ENCODE results near the gene FZD10. TPM values are rescaled to one million over a fixed set of nuclear protein-coding genes. Genes with fewer than 3 reads are reported as not detected.

FZD10 gene
- total RNA-seq, 1 experiment from 2014 or later, result not detected

GRCh38 chr12:130158754-130159059 lies 3.6 kb upstream of the FZD10 start:
- TF ChIP-seq CTCF (conservative IDR thresholded peaks at IDR 0.05) (no peak), EZH2 (IDR thresholded peaks at IDR 0.05; ENCODE audit: low read depth) (no peak)
- no peaks in the 10 kb centered on the region for H3F3A ChIP-seq (ENCODE audit: insufficient read depth, low read depth)
- H3K4me2 ChIP-seq, result no peak overlapping the region
- H3K4me3 ChIP-seq, result no peak overlapping the region
- no peak overlapping the region for H2AFZ ChIP-seq
- peaks cover 54% of the 10 kb centered on the region for H3K27me3 ChIP-seq (ENCODE audit: insufficient read depth, low read depth)
- ChIA-PET CTCF (no interaction called here), POLR2A (ENCODE audit: unreplicated experiment) (no interaction called here)
- H3K27ac ChIP-seq, result no peak overlapping the region
- BruUV-seq (replicated peaks), result no TSS peak
- DNase-seq, result no peak
- no peaks in the 10 kb centered on the region for H4K20me1 ChIP-seq (ENCODE audit: insufficient read depth)
- H3K36me3 ChIP-seq (ENCODE audit: low read depth), result no peaks in the 10 kb centered on the region
- no peaks in the 10 kb centered on the region for H3K9me2 ChIP-seq (ENCODE audit: insufficient read depth)
- H3K9me3 ChIP-seq (ENCODE audit: insufficient read depth, low read depth), result no peaks in the 10 kb centered on the region
- no peaks in the 10 kb centered on the region for H3K79me2 ChIP-seq (ENCODE audit: low read depth)
- no peaks in the 10 kb centered on the region for H3K4me1 ChIP-seq (replicated peaks; ENCODE audit: insufficient read depth)
- intact Hi-C loops (cut with micrococcal nuclease; ENCODE audit: unreplicated experiment), result no loop called here

GRCh38 chr12:130160306-130160705 lies 2.0 kb upstream of the FZD10 start:
- no peaks in the 10 kb centered on the region for H3K9me2 ChIP-seq (ENCODE audit: insufficient read depth)
- H3F3A ChIP-seq (ENCODE audit: insufficient read depth, low read depth), result no peaks in the 10 kb centered on the region
- no peak overlapping the region for H3K27ac ChIP-seq
- no peak overlapping the region for H2AFZ ChIP-seq
- no peaks in the 10 kb centered on the region for H3K36me3 ChIP-seq (ENCODE audit: low read depth)
- DNase-seq, result no peak
- H3K4me2 ChIP-seq, result no peak overlapping the region
- no peak for TF ChIP-seq CTCF (conservative IDR thresholded peaks at IDR 0.05)
- no peak for TF ChIP-seq EZH2 (IDR thresholded peaks at IDR 0.05; ENCODE audit: low read depth)
- H3K9me3 ChIP-seq (ENCODE audit: insufficient read depth, low read depth), result no peaks in the 10 kb centered on the region
- ChIA-PET CTCF (no interaction called here), POLR2A (ENCODE audit: unreplicated experiment) (no interaction called here)
- H3K4me1 ChIP-seq (replicated peaks; ENCODE audit: insufficient read depth), result no peaks in the 10 kb centered on the region
- H3K4me3 ChIP-seq, result no peak overlapping the region
- H3K79me2 ChIP-seq (ENCODE audit: low read depth), result no peaks in the 10 kb centered on the region
- peaks cover 43% of the 10 kb centered on the region for H3K27me3 ChIP-seq (ENCODE audit: insufficient read depth, low read depth)
- intact Hi-C loops (cut with micrococcal nuclease; ENCODE audit: unreplicated experiment), result no loop called here
- BruUV-seq (replicated peaks), result no TSS peak
- H4K20me1 ChIP-seq (ENCODE audit: insufficient read depth), result no peaks in the 10 kb centered on the region

GRCh38 chr12:130160711-130161231 lies 1.5 kb upstream of the FZD10 start:
- DNase-seq, result no peak
- no peak for TF ChIP-seq CTCF (conservative IDR thresholded peaks at IDR 0.05)
- no peak for TF ChIP-seq EZH2 (IDR thresholded peaks at IDR 0.05; ENCODE audit: low read depth)
- intact Hi-C loops (cut with micrococcal nuclease; ENCODE audit: unreplicated experiment), result no loop called here
- H3K4me2 ChIP-seq, result no peak overlapping the region
- no peaks in the 10 kb centered on the region for H3K9me3 ChIP-seq (ENCODE audit: insufficient read depth, low read depth)
- no peak overlapping the region for H2AFZ ChIP-seq
- ChIA-PET CTCF (no interaction called here), POLR2A (ENCODE audit: unreplicated experiment) (no interaction called here)
- H3K4me3 ChIP-seq, result no peak overlapping the region
- H3K4me1 ChIP-seq (replicated peaks; ENCODE audit: insufficient read depth), result no peaks in the 10 kb centered on the region
- H4K20me1 ChIP-seq (ENCODE audit: insufficient read depth), result no peaks in the 10 kb centered on the region
- no peaks in the 10 kb centered on the region for H3K79me2 ChIP-seq (ENCODE audit: low read depth)
- no TSS peak for BruUV-seq (replicated peaks)
- H3F3A ChIP-seq (ENCODE audit: insufficient read depth, low read depth), result no peaks in the 10 kb centered on the region
- H3K36me3 ChIP-seq (ENCODE audit: low read depth), result no peaks in the 10 kb centered on the region
- H3K27ac ChIP-seq, result no peak overlapping the region
- H3K9me2 ChIP-seq (ENCODE audit: insufficient read depth), result no peaks in the 10 kb centered on the region
- peaks cover 39% of the 10 kb centered on the region for H3K27me3 ChIP-seq (ENCODE audit: insufficient read depth, low read depth)
